AG09309 (cell line): ENCODE results near the gene PLXNB1.
"Not testable (repeated sequence)": the region's sequence is repeated elsewhere in the genome, so short reads cannot be mapped to it uniquely, and the experiment has no call there.

Experiments used
- DNase-seq: peaks from one replicate; pipeline ENCODE4 v3.0.0-alpha.2; 2010; ENCODE audit warnings: low read depth
- H3K4me3 ChIP-seq: 2 replicates; pipeline ENCODE4 v1.5.1; 2011; ENCODE audit warnings: mild to moderate bottlenecking, low read depth, low read length, moderate library complexity; ENCODE audit not compliant: control insufficient read depth
- CTCF ChIP-seq: IDR thresholded peaks from 2 replicates; pipeline ENCODE4 v1.5.1; 2011; ENCODE audit warnings: mild to moderate bottlenecking, low read depth, low read length, inconsistent platforms; ENCODE audit not compliant: insufficient read depth, control insufficient read depth; ENCODE audit errors: missing control alignments

Gene PLXNB1

GRCh38 chr3:48464713-48465221 lies 34.9 kb upstream of the PLXNB1 start:
- H3K4me3 ChIP-seq: no peak overlapping the region
- no peak for TF ChIP-seq CTCF
- DNase-seq: no peak

- no peak for TF ChIP-seq CTCF
- DNase-seq: no peak
- no peak overlapping the region for H3K4me3 ChIP-seq
Observed at GRCh38 chr3:48463703-48464102, 33.8 kb upstream of the PLXNB1 start.

GRCh38 chr3:48461767-48462166 lies 31.9 kb upstream of the PLXNB1 start:
- DNase-seq: not testable (repeated sequence)

GRCh38 chr3:48460517-48460902 lies 30.6 kb upstream of the PLXNB1 start:
- no peak for TF ChIP-seq CTCF
- no peak for DNase-seq

More at GRCh38 chr3:48461767-48462166, 31.9 kb upstream of the PLXNB1 start:
- H3K4me3 ChIP-seq: not testable (repeated sequence)

GRCh38 chr3:48459773-48460516 lies 30.1 kb upstream of the PLXNB1 start:
- no peak for TF ChIP-seq CTCF
- H3K4me3 ChIP-seq: no peak overlapping the region
- DNase-seq: no peak

More at GRCh38 chr3:48460517-48460902, 30.6 kb upstream of the PLXNB1 start:
- no peak overlapping the region for H3K4me3 ChIP-seq

- no peak for DNase-seq
- no peak overlapping the region for H3K4me3 ChIP-seq
- TF ChIP-seq CTCF: no peak
Observed at GRCh38 chr3:48459331-48459730, 29.4 kb upstream of the PLXNB1 start.

- TF ChIP-seq CTCF: no peak
- H3K4me3 ChIP-seq: no peak overlapping the region
- DNase-seq: no peak
Observed at GRCh38 chr3:48456456-48456855, 26.6 kb upstream of the PLXNB1 start.
